NB4 (cell line): ENCODE data around the gene SEZ6.

Experiments
- CTCF ChIP-seq: IDR thresholded peaks from one replicate; pipeline ENCODE4 v1.5.1; 2012; ENCODE audit warnings: low read depth, low read length
- MAX ChIP-seq: IDR thresholded peaks from 2 replicates; pipeline ENCODE4 v1.6.1; 2011; ENCODE audit warnings: low read depth, low read length
- MYC ChIP-seq: IDR thresholded peaks from 2 replicates; pipeline ENCODE4 v1.6.1; 2011; ENCODE audit warnings: low read depth, low read length
- POLR2A ChIP-seq: IDR thresholded peaks from 2 replicates; pipeline ENCODE4 v1.6.1; 2011; ENCODE audit warnings: mild to moderate bottlenecking; ENCODE audit not compliant: insufficient read length; ENCODE audit errors: extremely low read depth

- no peak for TF ChIP-seq POLR2A
- no peak for TF ChIP-seq CTCF
- no peak for TF ChIP-seq MAX
- no peak for TF ChIP-seq MYC
These were observed 10.7 kb upstream of the SEZ6 start for GRCh38 chr17:29016345-29017210.
